NOMO-1 treated with DMSO at 0.1 percent for 48 hours (cell line): ENCODE results near the gene TMEM175.

Experiments used
- DNase-seq: peaks from one replicate; lab custom pipeline; 2025; ENCODE audit not compliant: unreplicated experiment; lab: John Stamatoyannopoulos, UW

TMEM175 gene, protein sequence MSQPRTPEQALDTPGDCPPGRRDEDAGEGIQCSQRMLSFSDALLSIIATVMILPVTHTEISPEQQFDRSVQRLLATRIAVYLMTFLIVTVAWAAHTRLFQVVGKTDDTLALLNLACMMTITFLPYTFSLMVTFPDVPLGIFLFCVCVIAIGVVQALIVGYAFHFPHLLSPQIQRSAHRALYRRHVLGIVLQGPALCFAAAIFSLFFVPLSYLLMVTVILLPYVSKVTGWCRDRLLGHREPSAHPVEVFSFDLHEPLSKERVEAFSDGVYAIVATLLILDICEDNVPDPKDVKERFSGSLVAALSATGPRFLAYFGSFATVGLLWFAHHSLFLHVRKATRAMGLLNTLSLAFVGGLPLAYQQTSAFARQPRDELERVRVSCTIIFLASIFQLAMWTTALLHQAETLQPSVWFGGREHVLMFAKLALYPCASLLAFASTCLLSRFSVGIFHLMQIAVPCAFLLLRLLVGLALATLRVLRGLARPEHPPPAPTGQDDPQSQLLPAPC

GRCh38 chr4:931960-932712 is at the start of gene TMEM175, which contains the start of gene GAK:
Gene TMEM175, plus strand, starts transcription at chr4:932460. Its CDS starts 15,280 bp downstream, at chr4:947740.
Gene GAK, minus strand, starts transcription at chr4:932316. Its CDS starts 129 bp downstream, at chr4:932187.
- peak; percentile 93 for DNase-seq

DNA sequence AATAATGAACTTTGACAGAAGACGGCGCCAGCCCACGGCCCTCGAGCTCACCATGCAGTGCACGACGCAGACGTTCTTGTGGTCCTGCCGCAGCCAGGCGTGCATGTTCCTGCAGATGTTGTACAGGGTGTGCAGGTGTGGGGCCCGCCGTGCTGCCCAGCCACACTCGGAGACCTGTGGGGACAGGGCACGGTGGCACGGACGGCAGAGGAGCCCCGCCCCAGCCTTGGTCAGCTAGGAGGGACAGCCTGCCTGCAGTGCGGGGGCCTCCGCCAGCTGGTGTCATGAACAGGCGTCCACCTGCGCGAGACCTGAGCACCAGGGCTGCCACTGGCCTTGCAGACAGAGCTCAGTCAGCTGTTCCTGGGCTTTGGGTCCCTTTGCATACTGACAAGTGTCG is 49.6 kb upstream of the TMEM175 start:
- DNase-seq, result no peak

DNA sequence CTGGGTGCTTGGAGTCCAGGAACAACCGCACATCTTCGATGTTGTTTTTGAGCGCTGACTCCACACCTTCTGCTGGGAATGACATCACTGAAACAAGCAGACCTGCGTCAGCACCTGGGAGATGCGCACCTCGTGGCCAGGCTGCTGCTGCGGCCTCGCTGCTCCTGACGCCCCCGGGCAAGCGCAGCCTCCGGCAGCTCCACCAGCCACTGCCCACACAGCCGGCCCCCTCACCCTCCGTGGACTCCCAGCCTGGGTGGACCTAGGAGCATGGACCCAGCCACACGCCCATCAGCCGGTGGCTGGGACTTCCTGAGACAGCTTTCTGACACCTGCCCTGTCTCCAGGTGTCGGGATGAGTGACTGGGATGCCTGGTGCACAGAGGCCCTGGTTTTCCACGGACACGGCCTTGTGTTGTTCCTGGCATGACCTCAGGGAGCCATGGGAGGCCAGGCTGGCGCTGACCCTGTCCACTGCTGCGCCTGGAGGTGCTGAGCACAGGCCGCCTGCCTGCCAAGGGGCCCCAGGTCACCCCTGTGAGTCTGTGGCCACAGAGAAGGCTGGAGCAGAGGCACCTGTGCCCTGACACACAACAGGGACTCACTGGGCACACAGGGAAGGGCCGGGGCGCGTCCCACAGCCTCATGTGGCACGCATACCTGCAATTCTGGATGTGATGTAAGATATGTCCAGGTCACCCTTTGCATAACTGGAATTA is 48.7 kb upstream of the TMEM175 start:
- DNase-seq, result no peak

- DNase-seq, result no peak
Measured at GRCh38 chr4:884259-884658, 48.0 kb upstream of the TMEM175 start.

GRCh38 chr4:884896-885295 is 47.4 kb upstream of the TMEM175 start:
- DNase-seq, result no peak

DNA sequence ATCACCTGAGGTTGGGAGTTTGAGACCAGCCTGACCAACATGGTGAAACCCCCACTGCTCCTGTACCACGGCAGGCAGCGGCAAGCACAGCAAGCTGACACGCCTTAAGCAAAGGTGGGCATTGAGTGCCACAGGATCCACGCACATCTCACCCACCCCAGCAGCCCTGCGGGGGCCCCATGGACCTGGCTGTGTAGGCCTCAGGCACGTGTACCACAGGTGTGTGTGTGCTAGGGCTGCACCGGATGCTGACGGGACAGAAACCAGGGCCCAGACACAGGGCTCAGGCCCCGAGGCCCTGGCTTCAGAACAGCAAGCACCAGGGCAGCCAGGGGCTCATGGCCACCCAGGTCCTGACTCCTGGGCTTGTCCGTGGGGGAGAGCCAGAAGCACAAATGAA is 46.9 kb upstream of the TMEM175 start:
- no peak for DNase-seq

GRCh38 chr4:886244-886643 is 46.0 kb upstream of the TMEM175 start:
- DNase-seq, result no peak

DNA sequence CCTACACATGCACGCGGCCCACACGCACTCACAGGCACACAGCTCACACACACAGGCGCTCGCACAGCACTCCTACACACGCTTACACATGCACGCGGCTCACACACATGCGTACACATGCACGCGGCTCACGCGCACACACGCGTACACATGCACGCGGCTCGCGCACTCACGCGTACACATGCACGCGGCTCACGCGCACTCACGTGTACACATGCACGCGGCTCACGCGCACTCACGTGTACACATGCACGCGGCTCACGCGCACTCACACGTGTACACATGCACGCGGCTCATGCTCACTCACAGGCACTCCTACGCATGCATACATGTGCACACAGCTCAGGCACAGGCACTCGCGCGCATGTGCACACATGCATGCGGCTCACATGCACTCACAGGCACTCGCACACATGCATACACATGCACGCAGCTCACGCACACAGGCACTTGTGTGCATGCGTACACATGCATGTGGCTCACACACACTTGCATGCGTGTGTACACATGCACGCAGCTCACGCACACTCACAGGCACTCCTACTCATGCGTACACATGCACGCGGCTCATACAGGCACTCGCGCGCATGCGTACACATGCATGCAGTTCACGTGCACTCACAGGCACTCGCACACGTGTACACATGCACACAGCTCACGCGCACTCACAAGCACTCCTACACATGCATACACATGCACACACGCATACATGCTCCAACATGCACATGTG is 45.1 kb upstream of the TMEM175 start:
- no peak for DNase-seq

DNA sequence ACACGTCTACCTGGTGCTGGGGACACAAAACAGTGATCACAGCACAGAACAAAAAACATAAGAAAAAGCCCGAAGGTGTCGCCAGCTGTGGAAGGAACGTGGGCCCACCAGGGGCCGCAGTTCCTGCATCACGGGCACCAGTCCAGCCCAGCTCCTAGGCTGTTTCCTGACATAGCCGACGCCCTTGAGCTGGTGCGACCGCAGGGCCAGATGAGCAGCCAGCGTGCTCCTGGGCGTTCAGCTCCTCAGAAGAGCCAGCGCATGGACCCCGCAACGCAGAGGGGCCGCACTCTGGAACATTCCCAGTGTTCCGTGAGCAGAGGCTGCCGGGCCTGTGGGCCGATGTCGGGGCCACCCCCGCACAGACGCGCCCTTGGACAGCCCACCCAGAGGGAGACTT is 44.2 kb upstream of the TMEM175 start:
- DNase-seq, result no peak

GRCh38 chr4:889516-889915 is 42.7 kb upstream of the TMEM175 start:
- no peak for DNase-seq

GRCh38 chr4:890036-890695 is 42.1 kb upstream of the TMEM175 start:
- no peak for DNase-seq

DNA sequence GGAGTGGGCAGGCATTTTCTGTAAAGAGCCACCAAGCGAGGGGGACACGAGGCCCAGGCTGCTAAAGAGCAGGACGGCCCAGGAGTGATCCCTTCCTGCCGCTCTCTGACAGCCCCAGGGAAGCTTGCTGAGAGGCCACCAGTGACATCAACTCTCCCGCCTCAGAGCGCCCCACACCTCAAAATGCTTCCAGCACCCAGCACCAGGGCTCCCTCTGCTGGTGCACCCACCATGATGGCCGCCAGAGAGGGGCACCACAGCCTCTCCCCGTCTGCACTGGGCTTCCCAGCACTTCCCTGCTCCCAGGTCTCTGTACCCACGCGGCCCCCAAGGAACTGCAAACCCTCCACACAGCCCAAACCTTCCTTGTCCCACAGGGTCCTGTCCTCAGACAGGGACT is 40.5 kb upstream of the TMEM175 start:
- DNase-seq, result no peak

DNA sequence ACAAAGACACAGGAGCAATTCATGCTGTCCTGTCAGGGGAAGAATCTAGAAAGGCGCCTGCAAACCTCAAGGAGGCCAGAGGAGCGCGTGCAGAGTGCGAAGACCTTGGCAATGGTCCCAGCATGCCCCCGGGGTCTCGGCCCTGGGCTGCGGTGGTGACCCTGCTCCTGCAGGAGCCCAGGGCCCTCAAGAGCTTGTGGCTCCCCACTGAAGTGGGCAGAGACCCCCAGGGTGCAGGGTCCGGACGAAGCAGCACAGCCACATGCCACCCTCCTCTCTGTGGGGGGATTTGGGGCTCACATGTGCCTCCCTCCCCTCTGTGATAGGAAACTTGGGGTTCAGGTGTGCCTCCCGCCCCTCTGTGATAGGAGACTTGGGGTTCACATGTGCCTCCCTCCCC is 39.5 kb upstream of the TMEM175 start:
- no peak for DNase-seq

- DNase-seq, result no peak
Measured at GRCh38 chr4:893276-893994, 38.8 kb upstream of the TMEM175 start.

- DNase-seq, result no peak
Measured at GRCh38 chr4:893995-894705, 38.1 kb upstream of the TMEM175 start.

- DNase-seq, result no peak
Measured at GRCh38 chr4:895596-895995, 36.7 kb upstream of the TMEM175 start.

DNA sequence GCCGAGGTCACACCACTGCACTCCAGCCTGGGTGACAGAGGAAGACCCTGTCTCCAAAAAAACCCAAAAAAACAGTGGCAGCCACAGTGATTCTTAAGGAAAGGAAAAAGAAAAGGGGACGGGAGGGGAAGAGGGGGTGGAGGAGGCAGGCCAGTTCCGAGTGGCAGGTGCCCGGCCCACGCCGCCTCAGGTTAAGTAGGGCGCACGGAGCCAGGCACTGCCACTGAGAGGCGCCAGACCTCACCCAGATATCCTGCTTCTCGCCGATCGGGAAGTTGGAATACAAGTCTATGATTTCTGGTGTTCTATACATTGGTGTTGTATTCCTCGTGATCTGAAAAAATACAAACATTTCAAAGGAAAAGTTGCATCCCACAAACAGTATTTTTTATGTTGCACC is 36.0 kb upstream of the TMEM175 start:
- no peak for DNase-seq

GRCh38 chr4:896630-897029 is 35.6 kb upstream of the TMEM175 start:
- no peak for DNase-seq

DNA sequence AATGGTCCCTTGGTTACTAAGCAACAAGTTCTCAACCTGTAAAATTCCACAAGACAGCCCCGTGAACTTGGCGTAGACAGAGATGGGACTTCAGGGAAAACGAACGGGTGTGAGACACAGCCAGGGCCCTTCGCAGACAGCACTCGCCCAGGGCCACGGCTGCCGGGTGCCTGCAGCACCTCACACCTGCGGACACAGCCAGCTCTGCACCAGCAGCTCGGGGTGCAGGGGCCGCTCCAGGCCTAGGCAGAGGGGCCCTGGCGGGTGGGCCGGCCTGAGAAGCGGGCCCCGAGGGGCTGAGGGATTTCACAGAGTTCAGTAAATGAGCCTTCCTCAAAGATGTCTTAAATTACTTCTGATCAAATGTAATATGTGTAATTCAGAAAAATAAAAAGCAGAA is 34.1 kb upstream of the TMEM175 start:
- no peak for DNase-seq
